Panc1 (cell line): ENCODE measurements around the gene RNASEH2B. TPM values are rescaled to one million over a fixed set of nuclear protein-coding genes. Genes with fewer than 3 reads are reported as not detected.
A peak's percentile ranks its signal among the peaks of the same experiment; 100 is the strongest.

Source experiments
- ATAC-seq: fragments of 200-7000 bp; cut with Tn5 transposase; 2 replicates; pipeline ENCODE4 v1.9.1; 2020; ENCODE audit warnings: mild to moderate bottlenecking, moderate library complexity
- BruUV-seq: library from RNA; stranded (reverse); fragments of 400-500 nt; replicated peaks from 2 replicates; lab custom pipeline; 2021; lab: Mats Ljungman, UMichigan
- CTCF ChIA-PET: fragments of 300-600 bp; sonication (Branson Sonifier 250); formaldehyde crosslinking; loops from one replicate; lab custom pipeline; 2022; ENCODE audit warnings: antibody characterized with exemption; lab: Charles Lee
- POLR2A ChIA-PET: fragments of 300-600 bp; sonication (Branson Sonifier 250); formaldehyde crosslinking; loops from one replicate; lab custom pipeline; 2022; ENCODE audit warnings: antibody characterized with exemption; lab: Charles Lee
- DNase-seq: peaks from one replicate; pipeline ENCODE4 v3.0.0-alpha.2; 2010; ENCODE audit warnings: low read depth, low spot score
- H3K27ac ChIP-seq: 2 replicates; pipeline ENCODE4 v1.5.1; 2011; ENCODE audit warnings: mild to moderate bottlenecking, low read length, inconsistent platforms
- H3K27me3 ChIP-seq: fragments of 200-500 bp; sonication (Bioruptor generic); 2 replicates; pipeline ENCODE4 v1.6.0; 2014; ENCODE audit warnings: low read length, inconsistent platforms; ENCODE audit not compliant: control insufficient read depth, insufficient read depth
- H3K36me3 ChIP-seq: fragments of 200-500 bp; sonication (Bioruptor generic); 2 replicates; pipeline ENCODE4 v1.5.1; 2014; ENCODE audit warnings: inconsistent platforms, mild to moderate bottlenecking, low read length, moderate library complexity; ENCODE audit not compliant: control insufficient read depth, insufficient read depth
- H3K4me1 ChIP-seq: 2 replicates; pipeline ENCODE4 v1.5.1; 2011; ENCODE audit warnings: inconsistent platforms, mild to moderate bottlenecking, low read length, moderate library complexity; ENCODE audit not compliant: control insufficient read depth, insufficient read depth
- H3K4me3 ChIP-seq, 2 experiments: 2 replicates each; pipeline ENCODE4 v1.5.1; 2011 to 2012; ENCODE audit warnings: low read depth in 2 of 2, low read length in 2 of 2, mild to moderate bottlenecking in 2 of 2, inconsistent platforms in 1 of 2, moderate library complexity in 1 of 2
- H3K9me3 ChIP-seq: fragments of 200-500 bp; sonication (Bioruptor generic); 2 replicates; pipeline ENCODE4 v1.5.1; 2014; ENCODE audit warnings: low read depth, mild to moderate bottlenecking, inconsistent platforms, low read length, moderate library complexity; ENCODE audit not compliant: control insufficient read depth, insufficient read depth
- CTCF ChIP-seq: fragments of 450-650 bp; IDR thresholded peaks from 2 replicates; pipeline ENCODE4 v1.5.1; 2017; ENCODE audit warnings: mild to moderate bottlenecking
- POLR2AphosphoS5 ChIP-seq: IDR thresholded peaks from 2 replicates; pipeline ENCODE4 v1.6.1; 2012; ENCODE audit warnings: mild to moderate bottlenecking, low read depth, low read length, moderate library complexity
- REST ChIP-seq, 2 experiments: IDR thresholded peaks; 2 replicates each; pipeline ENCODE4 v1.6.1; 2011 to 2012; ENCODE audit warnings: low read depth in 2 of 2, control low read depth in 1 of 2, low read length in 1 of 2, mild to moderate bottlenecking in 1 of 2, moderate library complexity in 1 of 2; ENCODE audit not compliant: insufficient read depth in 1 of 2
- SIN3A ChIP-seq: IDR thresholded peaks from 2 replicates; pipeline ENCODE4 v1.6.1; 2012; ENCODE audit warnings: low read depth, mild to moderate bottlenecking, low read length, moderate library complexity, borderline replicate concordance; ENCODE audit not compliant: insufficient read depth
- TCF7L2 ChIP-seq: IDR thresholded peaks from 2 replicates; pipeline ENCODE4 v1.6.1; 2011; ENCODE audit warnings: mild to moderate bottlenecking, low read depth, low read length, inconsistent platforms
- in situ Hi-C: cut with HindIII; loops from 2 replicates; pipeline ENCODE4 v1.10.0; 2016; ENCODE audit warnings: low sequenced_read_pairs, low pct_unique_long_range_greater_than_20kb
- intact Hi-C: fragments of 100-400 bp; cut with micrococcal nuclease; formaldehyde crosslinking; loops from one replicate; pipeline ENCODE4 v1.10.0; 2022; ENCODE audit not compliant: unreplicated experiment
- total RNA-seq: library from RNA; stranded (reverse); gene quantifications from one replicate; pipeline ENCODE4 v1.2.1, GENCODE V29; 2021; ENCODE audit not compliant: unreplicated experiment

The RNASEH2B gene
- total RNA-seq, 1 experiment from 2014 or later: 37.8 TPM

GRCh38 chr13:50911937-50912795 is 2.6 kb downstream of the RNASEH2B start:
- POLR2A ChIA-PET: interaction anchor here (0.7 kb wide), 2 partner anchors 23 to 201 kb away, joined by 3 to 5 read pairs; no protein-coding TSS in a partner anchor
- Histone ChIP-seq H3K9me3 (no peaks in the 10 kb centered on the region), H3K27ac (peak overlapping the region; percentile 92), H3K36me3 (no peaks in the 10 kb centered on the region; the same call in 1 of the 2 replicates), H3K27me3 (no peaks in the 10 kb centered on the region), H3K4me1 (peaks cover 32% of the 10 kb centered on the region), H3K4me3 (peak overlapping the region; percentile 31 to 68)
- ATAC-seq: peak; percentile 46
- in situ Hi-C loops: no loop called here
- TF ChIP-seq TCF7L2 (no peak), CTCF (peak; percentile 84)
- BruUV-seq: no TSS peak
- CTCF ChIA-PET: interaction anchor here (0.9 to 1.5 kb wide), 2 partner anchors 106 to 832 kb away, joined by 3 to 4 read pairs; no protein-coding TSS in a partner anchor
- peak; percentile 60 for DNase-seq
- intact Hi-C loops: loop anchor here (5.0 to 10.0 kb wide), 2 partner anchors 163 to 385 kb away; no protein-coding TSS in a partner anchor

GRCh38 chr13:50912851-50913250 is 3.3 kb downstream of the RNASEH2B start:
- Histone ChIP-seq H3K27me3 (no peaks in the 10 kb centered on the region), H3K36me3 (no peaks in the 10 kb centered on the region; the same call in 1 of the 2 replicates), H3K4me3 (no peak overlapping the region), H3K9me3 (no peaks in the 10 kb centered on the region), H3K4me1 (peaks cover 34% of the 10 kb centered on the region), H3K27ac (peak overlapping the region; percentile 61; the same call in 1 of the 2 replicates)
- TF ChIP-seq POLR2AphosphoS5: no peak
- POLR2A ChIA-PET: no interaction called here
- in situ Hi-C loops: no loop called here
- intact Hi-C loops: loop anchor here (5.0 to 10.0 kb wide), 2 partner anchors 162 to 386 kb away; no protein-coding TSS in a partner anchor
- CTCF ChIA-PET: no interaction called here
- ATAC-seq: no peak
- BruUV-seq: no TSS peak
- no peak for DNase-seq

- TF ChIP-seq TCF7L2 (no peak), SIN3A (no peak), POLR2AphosphoS5 (no peak), REST (IDR thresholded peaks at IDR 0.05; ENCODE audit: insufficient read depth in 1 of 2, low read depth in 2 of 2, low read length in 1 of 2) (no peak), CTCF (no peak)
- Histone ChIP-seq H3K9me3 (no peaks in the 10 kb centered on the region), H3K27me3 (no peaks in the 10 kb centered on the region), H3K27ac (peak overlapping the region; percentile 44; the same call in 1 of the 2 replicates), H3K4me1 (peaks cover 34% of the 10 kb centered on the region), H3K4me3 (no peak overlapping the region), H3K36me3 (no peaks in the 10 kb centered on the region; the same call in 1 of the 2 replicates)
- intact Hi-C loops (loop anchor here (5.0 to 10.0 kb wide), 2 partner anchors 161 to 387 kb away; no protein-coding TSS in a partner anchor), in situ Hi-C loops (no loop called here)
- ChIA-PET CTCF (no interaction called here), POLR2A (interaction anchor here (0.6 kb wide), 1 partner anchor 835 kb away, joined by 4 read pairs; no protein-coding TSS in a partner anchor)
- BruUV-seq: no TSS peak
- ATAC-seq (no peak), DNase-seq (no peak)
Observed at GRCh38 chr13:50914176-50914700, 4.6 kb downstream of the RNASEH2B start.
